Midbrain (tissue), 1 donor: ENCODE results near the gene DMD.
"Not testable (repeated sequence)": the region's sequence is repeated elsewhere in the genome, so short reads cannot be mapped to it uniquely, and the experiment has no call there.

Experiments
- DNase-seq: peaks from one replicate; lab custom pipeline; 2025; lab: John Stamatoyannopoulos, UW

The DMD gene

GRCh38 chrX:33156152-33156726, 55.1 kb downstream of the DMD start:
- no peak for DNase-seq

- DNase-seq = no peak
These were observed 61.8 kb downstream of the DMD start for GRCh38 chrX:33149580-33149979.

- no peak for DNase-seq
These were observed 62.3 kb downstream of the DMD start for GRCh38 chrX:33149085-33149484.

GRCh38 chrX:33142331-33142730, 69.0 kb downstream of the DMD start:
- DNase-seq = no peak

GRCh38 chrX:33138677-33139249, 72.6 kb downstream of the DMD start:
- no peak for DNase-seq

GRCh38 chrX:33134164-33134563, 77.2 kb downstream of the DMD start:
- DNase-seq = no peak

GRCh38 chrX:33133320-33133719, 78.0 kb downstream of the DMD start:
- no peak for DNase-seq

- DNase-seq = no peak
These were observed 78.8 kb downstream of the DMD start for GRCh38 chrX:33132569-33132968.

- no peak for DNase-seq
These were observed 81.7 kb downstream of the DMD start for GRCh38 chrX:33129607-33130006.

- DNase-seq = no peak
These were observed 83.1 kb downstream of the DMD start for GRCh38 chrX:33128048-33128805.

GRCh38 chrX:33126469-33126868, 84.9 kb downstream of the DMD start:
- no peak for DNase-seq

GRCh38 chrX:33109858-33110257, 101.5 kb downstream of the DMD start:
- no peak for DNase-seq

- DNase-seq = no peak
These were observed 104.6 kb downstream of the DMD start for GRCh38 chrX:33106737-33107136.

- DNase-seq = no peak
These were observed 116.3 kb downstream of the DMD start for GRCh38 chrX:33095079-33095478.

GRCh38 chrX:33087411-33087810, 123.9 kb downstream of the DMD start:
- no peak for DNase-seq

- DNase-seq = no peak
These were observed 124.5 kb downstream of the DMD start for GRCh38 chrX:33086886-33087285.

GRCh38 chrX:33082371-33082770, 129.0 kb downstream of the DMD start:
- DNase-seq = no peak

GRCh38 chrX:33078273-33078672, 133.1 kb downstream of the DMD start:
- no peak for DNase-seq

- DNase-seq = not testable (repeated sequence)
These were observed 137.7 kb downstream of the DMD start for GRCh38 chrX:33073660-33074059.

GRCh38 chrX:33065415-33065814, 145.9 kb downstream of the DMD start:
- no peak for DNase-seq

GRCh38 chrX:33062041-33062440, 149.3 kb downstream of the DMD start:
- DNase-seq = peak; percentile 14

- no peak for DNase-seq
These were observed 158.3 kb downstream of the DMD start for GRCh38 chrX:33053001-33053400.

- DNase-seq = no peak
These were observed 165.5 kb downstream of the DMD start for GRCh38 chrX:33045882-33046281.

GRCh38 chrX:33045245-33045644, 166.1 kb downstream of the DMD start:
- DNase-seq = no peak
